ENCODE measurements around the gene AFDN.

DNA sequence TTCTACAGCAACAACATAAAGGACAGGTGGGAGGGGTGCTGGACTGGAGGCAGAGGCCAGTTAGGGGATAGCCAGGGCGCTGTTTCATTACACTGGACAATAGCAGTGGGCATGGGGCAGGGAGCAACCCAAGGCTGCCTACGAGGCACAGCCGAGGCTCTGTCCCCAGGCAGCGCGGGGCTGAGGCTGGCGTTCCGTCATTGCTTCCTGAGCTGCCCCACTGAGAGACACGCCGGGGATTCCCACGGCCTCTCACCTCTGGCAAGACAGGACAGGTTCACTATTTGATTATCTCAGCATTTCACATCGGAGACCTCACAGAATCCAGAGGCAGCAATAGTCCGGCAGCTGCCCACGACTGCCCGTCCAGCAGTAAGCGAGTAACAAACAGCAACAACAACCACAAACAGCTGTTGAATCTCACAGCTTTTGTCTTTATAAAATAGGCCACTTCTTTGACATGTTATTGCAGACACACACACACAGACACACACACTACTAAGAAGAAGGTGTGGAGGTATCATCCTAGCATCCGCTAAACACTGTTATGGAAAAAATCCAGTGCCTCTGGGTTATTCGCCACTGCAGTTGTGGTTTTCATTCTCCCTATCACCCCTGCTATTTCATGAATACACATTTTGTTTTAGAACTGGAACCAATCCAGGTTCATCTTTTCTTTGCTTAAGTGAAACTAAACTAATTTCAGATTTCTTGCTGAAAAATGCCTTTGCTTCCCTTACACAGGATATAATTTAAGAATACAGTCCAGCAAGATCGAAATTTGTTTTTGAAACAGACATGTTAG is 190.2 kb downstream of the AFDN start:
- TF ChIP-seq POLR2AphosphoS5 (IDR thresholded peaks at IDR 0.05; ENCODE audit: low read depth, low read length) (no peak), RNF2 (IDR thresholded peaks at IDR 0.05; ENCODE audit: borderline replicate concordance, low read depth, low read length, missing control alignments, poor library complexity, severe bottlenecking) (no peak), JUND (IDR thresholded peaks at IDR 0.05; ENCODE audit: low read length) (no peak), POLR2A (IDR thresholded peaks at IDR 0.05; ENCODE audit: control extremely low read depth in 1 of 2, low read depth in 2 of 2, low read length in 2 of 2) (no peak), GABPA (IDR thresholded peaks at IDR 0.05; ENCODE audit: borderline replicate concordance, insufficient read depth, low read length) (no peak), HDAC2 (IDR thresholded peaks at IDR 0.05; ENCODE audit: borderline replicate concordance in 1 of 2, low read depth in 2 of 2, low read length in 2 of 2) (no peak), POU5F1 (IDR thresholded peaks at IDR 0.05; ENCODE audit: low read depth, low read length) (no peak), JUN (IDR thresholded peaks at IDR 0.05; ENCODE audit: low read depth, low read length) (no peak), PHF8 (conservative IDR thresholded peaks at IDR 0.05; ENCODE audit: low read depth, low read length) (no peak), YY1 (IDR thresholded peaks at IDR 0.05; ENCODE audit: low read depth, low read length) (no peak)
- TF ChIP-seq, protein P1, sequence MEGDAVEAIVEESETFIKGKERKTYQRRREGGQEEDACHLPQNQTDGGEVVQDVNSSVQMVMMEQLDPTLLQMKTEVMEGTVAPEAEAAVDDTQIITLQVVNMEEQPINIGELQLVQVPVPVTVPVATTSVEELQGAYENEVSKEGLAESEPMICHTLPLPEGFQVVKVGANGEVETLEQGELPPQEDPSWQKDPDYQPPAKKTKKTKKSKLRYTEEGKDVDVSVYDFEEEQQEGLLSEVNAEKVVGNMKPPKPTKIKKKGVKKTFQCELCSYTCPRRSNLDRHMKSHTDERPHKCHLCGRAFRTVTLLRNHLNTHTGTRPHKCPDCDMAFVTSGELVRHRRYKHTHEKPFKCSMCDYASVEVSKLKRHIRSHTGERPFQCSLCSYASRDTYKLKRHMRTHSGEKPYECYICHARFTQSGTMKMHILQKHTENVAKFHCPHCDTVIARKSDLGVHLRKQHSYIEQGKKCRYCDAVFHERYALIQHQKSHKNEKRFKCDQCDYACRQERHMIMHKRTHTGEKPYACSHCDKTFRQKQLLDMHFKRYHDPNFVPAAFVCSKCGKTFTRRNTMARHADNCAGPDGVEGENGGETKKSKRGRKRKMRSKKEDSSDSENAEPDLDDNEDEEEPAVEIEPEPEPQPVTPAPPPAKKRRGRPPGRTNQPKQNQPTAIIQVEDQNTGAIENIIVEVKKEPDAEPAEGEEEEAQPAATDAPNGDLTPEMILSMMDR (IDR thresholded peaks at IDR 0.05; ENCODE audit: control extremely low read depth in 1 of 3, insufficient read depth in 1 of 3, low read depth in 1 of 3, low read length in 3 of 3) = no peak

All from H1 (cell line).